Retinal pigment epithelial cell (primary cell): ENCODE measurements around the gene LENG8.

Experiments used
- DNase-seq: peaks from one replicate; pipeline ENCODE4 v3.0.0-alpha.2; 2010; ENCODE audit warnings: low read depth
- H3K4me3 ChIP-seq: 2 replicates; pipeline ENCODE4 v1.5.1; 2011; ENCODE audit warnings: mild to moderate bottlenecking, low read length, control low read depth, moderate library complexity
- CTCF ChIP-seq: conservative IDR thresholded peaks from 2 replicates; pipeline ENCODE4 v1.5.1; 2011; ENCODE audit warnings: low read depth, low read length, control low read depth, inconsistent platforms

Gene LENG8

GRCh38 chr19:54422136-54422535 lies 26.9 kb upstream of the LENG8 start:
- DNase-seq: no peak
- no peak for TF ChIP-seq CTCF
- H3K4me3 ChIP-seq: no peak overlapping the region

GRCh38 chr19:54424201-54424600 lies 24.8 kb upstream of the LENG8 start:
- TF ChIP-seq CTCF: no peak
- DNase-seq: no peak
- H3K4me3 ChIP-seq: no peak overlapping the region

GRCh38 chr19:54424660-54425381 lies 24.2 kb upstream of the LENG8 start:
- no peak for TF ChIP-seq CTCF
- DNase-seq: no peak
- H3K4me3 ChIP-seq: no peak overlapping the region

- H3K4me3 ChIP-seq: no peak overlapping the region
- no peak for TF ChIP-seq CTCF
- DNase-seq: no peak
Observed at GRCh38 chr19:54425382-54425723, 23.6 kb upstream of the LENG8 start.

GRCh38 chr19:54426291-54426931 lies 22.6 kb upstream of the LENG8 start:
- H3K4me3 ChIP-seq: no peak overlapping the region
- no peak for TF ChIP-seq CTCF
- DNase-seq: no peak

- no peak overlapping the region for H3K4me3 ChIP-seq
- DNase-seq: no peak
- no peak for TF ChIP-seq CTCF
Observed at GRCh38 chr19:54427586-54427985, 21.4 kb upstream of the LENG8 start.
